GM12891 (cell line): ENCODE results near the gene SMYD1.

Source experiments
- PAX5 ChIP-seq: IDR thresholded peaks from 2 replicates; pipeline ENCODE4 v1.6.1; 2011; ENCODE audit warnings: low read length, moderate library complexity, mild to moderate bottlenecking; ENCODE audit not compliant: insufficient read depth, severe bottlenecking
- POLR2A ChIP-seq: IDR thresholded peaks from 2 replicates; pipeline ENCODE4 v1.6.1; 2011; ENCODE audit warnings: low read depth, low read length, control low read depth
- POLR2AphosphoS5 ChIP-seq: IDR thresholded peaks from 2 replicates; pipeline ENCODE4 v1.6.1; 2011; ENCODE audit warnings: low read depth, low read length, control low read depth
- POU2F2 ChIP-seq: IDR thresholded peaks from 2 replicates; pipeline ENCODE4 v1.6.1; 2011; ENCODE audit warnings: low read depth, mild to moderate bottlenecking, control low read depth, low read length, moderate library complexity
- SPI1 ChIP-seq: IDR thresholded peaks from 2 replicates; pipeline ENCODE4 v1.6.1; 2011; ENCODE audit warnings: low read depth, low read length, control low read depth
- TAF1 ChIP-seq: IDR thresholded peaks from 2 replicates; pipeline ENCODE4 v1.6.1; 2011; ENCODE audit warnings: low read depth, low read length, control low read depth

DNA sequence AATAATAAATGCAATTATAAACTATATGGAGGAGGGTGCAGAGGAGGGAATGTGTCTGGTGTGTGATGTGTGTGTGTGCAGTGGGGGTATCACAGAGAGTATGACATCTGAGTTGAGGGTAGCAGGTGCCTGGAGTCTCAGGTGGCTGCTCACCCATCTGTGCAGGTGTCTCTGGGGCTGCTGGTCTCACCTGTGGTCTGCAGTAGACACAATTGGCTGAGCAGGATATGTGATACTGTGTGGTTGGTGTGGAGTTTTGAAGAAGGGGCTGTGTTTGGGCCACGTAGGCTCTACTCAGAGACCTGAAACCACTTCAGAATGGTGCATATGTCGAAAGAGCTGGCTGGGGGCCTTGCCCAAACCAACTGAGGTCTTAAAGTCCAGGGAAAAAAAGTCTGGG lies 43.2 kb downstream of the SMYD1 start:
- no peak for TF ChIP-seq POLR2A
- TF ChIP-seq POLR2AphosphoS5: no peak
- TF ChIP-seq TAF1: no peak
- TF ChIP-seq SPI1: no peak
- no peak for TF ChIP-seq POU2F2
- TF ChIP-seq PAX5: no peak
